Neural crest cell (in vitro differentiated cells): ENCODE measurements around the gene SH3RF3. TPM values are rescaled to one million over a fixed set of nuclear protein-coding genes. Genes with fewer than 3 reads are reported as not detected.

Experiments used
- DNase-seq: peaks from one replicate; pipeline ENCODE4 v3.0.0; 2021; ENCODE audit warnings: low read depth, mixed read lengths, low spot score
- H3K27ac Mint-ChIP-seq: one replicate; pipeline ENCODE4 v1.8.0; 2021; ENCODE audit warnings: mild to moderate bottlenecking, mixed read lengths; ENCODE audit not compliant: unreplicated experiment
- H3K27me3 Mint-ChIP-seq: 2 replicates; pipeline ENCODE4 v1.8.0; 2021; ENCODE audit warnings: low read depth, mild to moderate bottlenecking, mixed read lengths
- H3K36me3 Mint-ChIP-seq: 2 replicates; pipeline ENCODE4 v1.8.0; 2021; ENCODE audit warnings: low read depth, mild to moderate bottlenecking, mixed read lengths
- H3K4me1 Mint-ChIP-seq: 2 replicates; pipeline ENCODE4 v1.8.0; 2021; ENCODE audit warnings: mixed read lengths
- H3K4me3 Mint-ChIP-seq: one replicate; pipeline ENCODE4 v1.8.0; 2021; ENCODE audit warnings: mild to moderate bottlenecking, mixed read lengths
- H3K9me3 Mint-ChIP-seq: 2 replicates; pipeline ENCODE4 v1.8.0; 2021; ENCODE audit warnings: mixed read lengths
- CTCF ChIP-seq: fragments of 200-600 bp; sonication (generic); conservative IDR thresholded peaks from 2 replicates; pipeline ENCODE4 v1.5.0; 2021; ENCODE audit warnings: antibody characterized with exemption, mild to moderate bottlenecking
- total RNA-seq: library from RNA; stranded (reverse); gene quantifications from 2 replicates; pipeline ENCODE4 v1.2.1, GENCODE V29; 2021

Gene SH3RF3
- total RNA-seq, 1 donor from 2014 or later, result 0.70 TPM

- no peaks in the 10 kb centered on the region for H3K36me3 Mint-ChIP-seq
Measured at GRCh38 chr2:109148117-109148746, 19.2 kb downstream of the SH3RF3 start.

GRCh38 chr2:109148991-109149645 is 20.1 kb downstream of the SH3RF3 start:
- H3K27me3 Mint-ChIP-seq, result no peaks in the 10 kb centered on the region
- no peaks in the 10 kb centered on the region for H3K4me1 Mint-ChIP-seq
- H3K9me3 Mint-ChIP-seq, result no peaks in the 10 kb centered on the region
- H3K4me3 Mint-ChIP-seq, result no peak overlapping the region
- no peak overlapping the region for H3K27ac Mint-ChIP-seq
- no peaks in the 10 kb centered on the region for H3K36me3 Mint-ChIP-seq
- DNase-seq, result no peak
- TF ChIP-seq CTCF, result no peak

More at GRCh38 chr2:109148117-109148746, 19.2 kb downstream of the SH3RF3 start:
- no peak overlapping the region for H3K27ac Mint-ChIP-seq
- no peaks in the 10 kb centered on the region for H3K9me3 Mint-ChIP-seq
- DNase-seq, result no peak
- TF ChIP-seq CTCF, result no peak
- no peaks in the 10 kb centered on the region for H3K27me3 Mint-ChIP-seq
- no peaks in the 10 kb centered on the region for H3K4me1 Mint-ChIP-seq
- no peak overlapping the region for H3K4me3 Mint-ChIP-seq

- Mint-ChIP-seq H3K36me3 (no peaks in the 10 kb centered on the region), H3K27ac (no peak overlapping the region), H3K9me3 (no peaks in the 10 kb centered on the region), H3K27me3 (no peaks in the 10 kb centered on the region), H3K4me1 (peaks cover 3% of the 10 kb centered on the region), H3K4me3 (no peak overlapping the region)
- TF ChIP-seq CTCF, result no peak
- no peak for DNase-seq
Measured at GRCh38 chr2:109150559-109150958, 21.6 kb downstream of the SH3RF3 start.

- Mint-ChIP-seq H3K27me3 (no peaks in the 10 kb centered on the region), H3K9me3 (no peaks in the 10 kb centered on the region), H3K4me1 (peaks cover 9% of the 10 kb centered on the region), H3K4me3 (no peak overlapping the region), H3K36me3 (no peaks in the 10 kb centered on the region), H3K27ac (no peak overlapping the region)
- DNase-seq, result no peak
- TF ChIP-seq CTCF, result no peak
Measured at GRCh38 chr2:109151519-109151918, 22.5 kb downstream of the SH3RF3 start.

GRCh38 chr2:109153005-109153784 is 24.2 kb downstream of the SH3RF3 start:
- Mint-ChIP-seq H3K27ac (no peak overlapping the region), H3K4me3 (no peak overlapping the region), H3K27me3 (no peaks in the 10 kb centered on the region)

More at GRCh38 chr2:109153005-109153784, 24.2 kb downstream of the SH3RF3 start:
- DNase-seq, result no peak
- H3K9me3 Mint-ChIP-seq, result no peaks in the 10 kb centered on the region
- H3K36me3 Mint-ChIP-seq, result no peaks in the 10 kb centered on the region
- peaks cover 9% of the 10 kb centered on the region for H3K4me1 Mint-ChIP-seq
- TF ChIP-seq CTCF, result no peak
